Activated B cell treated with CpG ODN at 0.5 μM for 24 hours (primary cell): ENCODE measurements around the gene CHST13. TPM values are rescaled to one million over a fixed set of nuclear protein-coding genes. Genes with fewer than 3 reads are reported as not detected.

Experiments used
- ATAC-seq: fragments of 200-7000 bp; cut with Tn5 transposase; one replicate; pipeline ENCODE4 v1.10.0; 2021; ENCODE audit warnings: low read depth, mild to moderate bottlenecking, moderate library complexity
- CTCF ChIA-PET: fragments of 350-600 bp; sonication (Branson Sonifier 250); formaldehyde crosslinking; loops from one replicate; lab custom pipeline; 2021; ENCODE audit warnings: antibody characterized with exemption; lab: Charles Lee
- POLR2A ChIA-PET: fragments of 350-600 bp; sonication (Branson Sonifier 250); formaldehyde crosslinking; loops from one replicate; lab custom pipeline; 2021; ENCODE audit warnings: antibody characterized with exemption; lab: Charles Lee
- DNase-seq: peaks from one replicate; pipeline ENCODE4 v3.0.0; 2022
- H3K27ac Mint-ChIP-seq: one replicate; pipeline ENCODE4 v1.8.0; 2020; ENCODE audit warnings: mixed read lengths
- H3K27me3 Mint-ChIP-seq: one replicate; pipeline ENCODE4 v1.8.0; 2021; ENCODE audit warnings: mixed read lengths
- H3K36me3 Mint-ChIP-seq: one replicate; pipeline ENCODE4 v1.8.0; 2021; ENCODE audit warnings: low read depth, mixed read lengths
- H3K4me1 Mint-ChIP-seq: one replicate; pipeline ENCODE4 v1.8.0; 2021; ENCODE audit warnings: mixed read lengths
- H3K4me3 Mint-ChIP-seq: one replicate; pipeline ENCODE4 v1.8.0; 2020; ENCODE audit warnings: mild to moderate bottlenecking, mixed read lengths
- H3K9me3 Mint-ChIP-seq: one replicate; pipeline ENCODE4 v1.8.0; 2020; ENCODE audit warnings: mixed read lengths
- intact Hi-C: fragments of 100-400 bp; cut with micrococcal nuclease; formaldehyde crosslinking; loops from one replicate; pipeline ENCODE4 v1.15.1; 2024
- total RNA-seq: library from RNA; stranded (reverse); gene quantifications from 2 replicates; pipeline ENCODE4 v1.2.3, GENCODE V29; 2022
- TF ChIP-seq, protein P1 (sequence below): fragments of 200-600 bp; IDR thresholded peaks from one replicate; pipeline ENCODE4 v1.8.0; 2022; ENCODE audit warnings: antibody characterized with exemption, mild to moderate bottlenecking

CHST13 gene
- total RNA-seq, 1 donor from 2014 or later, result not detected

DNA sequence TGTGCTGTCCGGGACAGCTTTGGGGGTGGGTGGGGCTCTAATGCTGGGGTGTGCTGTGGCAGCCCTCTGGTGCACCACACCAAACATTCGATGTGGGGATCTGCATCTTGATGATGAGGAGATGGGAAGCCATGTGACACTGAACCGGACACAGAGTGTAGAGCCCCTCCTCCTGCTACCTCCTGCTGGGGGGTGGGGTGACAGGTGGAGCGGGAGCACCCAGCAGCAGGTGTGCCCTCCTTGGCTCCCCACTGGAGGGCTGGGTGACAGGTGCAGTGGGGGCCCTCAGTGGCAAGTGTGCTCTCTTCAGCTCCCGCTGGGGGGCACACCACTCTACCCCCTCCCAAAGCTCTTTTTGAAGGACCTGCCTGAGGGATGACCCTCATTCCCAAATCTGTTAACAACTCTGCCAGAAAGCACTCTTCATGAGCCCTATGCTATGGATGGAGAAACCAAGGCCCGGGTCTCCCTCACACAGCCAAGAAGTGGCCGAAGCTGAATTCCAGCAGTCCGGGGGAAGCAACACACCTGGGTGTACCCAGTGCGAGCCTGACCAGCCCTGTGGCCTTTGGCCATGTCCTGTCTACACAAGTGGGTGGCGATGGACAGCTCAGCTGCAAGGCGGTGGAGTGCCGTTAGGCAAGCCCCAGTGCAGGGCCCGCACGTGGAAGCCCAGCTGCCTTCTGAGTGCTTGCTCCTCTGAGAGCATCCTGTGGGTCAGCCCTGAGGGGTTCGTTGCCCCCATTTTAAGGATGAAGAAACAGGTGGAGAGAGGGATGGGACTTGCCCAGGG lies 5.8 kb upstream of the CHST13 start:
- Mint-ChIP-seq H3K4me3 (no peak overlapping the region), H3K27me3 (peaks cover 16% of the 10 kb centered on the region), H3K4me1 (no peaks in the 10 kb centered on the region), H3K27ac (no peak overlapping the region), H3K9me3 (no peaks in the 10 kb centered on the region), H3K36me3 (no peaks in the 10 kb centered on the region)
- ATAC-seq (no peak), DNase-seq (no peak)
- intact Hi-C loops, result no loop called here
- CTCF ChIA-PET, result interaction anchor here (0.7 kb wide), 1 partner anchor 1030 kb away, joined by 4 read pairs; no protein-coding TSS in a partner anchor
- TF ChIP-seq, protein P1, sequence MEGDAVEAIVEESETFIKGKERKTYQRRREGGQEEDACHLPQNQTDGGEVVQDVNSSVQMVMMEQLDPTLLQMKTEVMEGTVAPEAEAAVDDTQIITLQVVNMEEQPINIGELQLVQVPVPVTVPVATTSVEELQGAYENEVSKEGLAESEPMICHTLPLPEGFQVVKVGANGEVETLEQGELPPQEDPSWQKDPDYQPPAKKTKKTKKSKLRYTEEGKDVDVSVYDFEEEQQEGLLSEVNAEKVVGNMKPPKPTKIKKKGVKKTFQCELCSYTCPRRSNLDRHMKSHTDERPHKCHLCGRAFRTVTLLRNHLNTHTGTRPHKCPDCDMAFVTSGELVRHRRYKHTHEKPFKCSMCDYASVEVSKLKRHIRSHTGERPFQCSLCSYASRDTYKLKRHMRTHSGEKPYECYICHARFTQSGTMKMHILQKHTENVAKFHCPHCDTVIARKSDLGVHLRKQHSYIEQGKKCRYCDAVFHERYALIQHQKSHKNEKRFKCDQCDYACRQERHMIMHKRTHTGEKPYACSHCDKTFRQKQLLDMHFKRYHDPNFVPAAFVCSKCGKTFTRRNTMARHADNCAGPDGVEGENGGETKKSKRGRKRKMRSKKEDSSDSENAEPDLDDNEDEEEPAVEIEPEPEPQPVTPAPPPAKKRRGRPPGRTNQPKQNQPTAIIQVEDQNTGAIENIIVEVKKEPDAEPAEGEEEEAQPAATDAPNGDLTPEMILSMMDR, result no peak
- POLR2A ChIA-PET, result no interaction called here

DNA sequence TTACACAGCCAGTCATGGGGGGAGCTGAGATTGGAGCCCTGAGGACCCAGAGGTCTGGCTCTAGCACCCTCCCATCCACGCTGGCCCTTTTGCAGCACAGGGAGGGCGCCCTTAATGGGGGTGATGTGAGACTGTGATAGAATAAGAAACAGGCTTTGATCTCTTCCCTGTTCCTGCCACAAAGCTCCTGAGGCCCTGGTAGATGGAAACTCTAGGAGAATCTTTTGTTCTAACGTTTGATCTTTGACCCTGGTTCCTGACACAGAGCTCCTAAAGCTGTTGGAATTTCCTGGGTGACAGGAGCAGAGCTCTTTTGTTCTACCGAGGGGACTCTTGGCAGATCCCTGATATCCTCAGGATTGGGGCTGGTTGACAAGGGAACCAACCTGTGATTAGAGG lies 5.2 kb upstream of the CHST13 start:
- CTCF ChIA-PET, result interaction anchor here (0.7 kb wide), 1 partner anchor 1029 kb away, joined by 4 read pairs; no protein-coding TSS in a partner anchor
- Mint-ChIP-seq H3K36me3 (no peaks in the 10 kb centered on the region), H3K27ac (no peak overlapping the region), H3K9me3 (no peaks in the 10 kb centered on the region), H3K4me1 (no peaks in the 10 kb centered on the region), H3K4me3 (no peak overlapping the region), H3K27me3 (peaks cover 21% of the 10 kb centered on the region)
- POLR2A ChIA-PET, result no interaction called here
- intact Hi-C loops, result no loop called here
- ATAC-seq (no peak), DNase-seq (no peak)
- TF ChIP-seq, protein P1, result no peak

DNA sequence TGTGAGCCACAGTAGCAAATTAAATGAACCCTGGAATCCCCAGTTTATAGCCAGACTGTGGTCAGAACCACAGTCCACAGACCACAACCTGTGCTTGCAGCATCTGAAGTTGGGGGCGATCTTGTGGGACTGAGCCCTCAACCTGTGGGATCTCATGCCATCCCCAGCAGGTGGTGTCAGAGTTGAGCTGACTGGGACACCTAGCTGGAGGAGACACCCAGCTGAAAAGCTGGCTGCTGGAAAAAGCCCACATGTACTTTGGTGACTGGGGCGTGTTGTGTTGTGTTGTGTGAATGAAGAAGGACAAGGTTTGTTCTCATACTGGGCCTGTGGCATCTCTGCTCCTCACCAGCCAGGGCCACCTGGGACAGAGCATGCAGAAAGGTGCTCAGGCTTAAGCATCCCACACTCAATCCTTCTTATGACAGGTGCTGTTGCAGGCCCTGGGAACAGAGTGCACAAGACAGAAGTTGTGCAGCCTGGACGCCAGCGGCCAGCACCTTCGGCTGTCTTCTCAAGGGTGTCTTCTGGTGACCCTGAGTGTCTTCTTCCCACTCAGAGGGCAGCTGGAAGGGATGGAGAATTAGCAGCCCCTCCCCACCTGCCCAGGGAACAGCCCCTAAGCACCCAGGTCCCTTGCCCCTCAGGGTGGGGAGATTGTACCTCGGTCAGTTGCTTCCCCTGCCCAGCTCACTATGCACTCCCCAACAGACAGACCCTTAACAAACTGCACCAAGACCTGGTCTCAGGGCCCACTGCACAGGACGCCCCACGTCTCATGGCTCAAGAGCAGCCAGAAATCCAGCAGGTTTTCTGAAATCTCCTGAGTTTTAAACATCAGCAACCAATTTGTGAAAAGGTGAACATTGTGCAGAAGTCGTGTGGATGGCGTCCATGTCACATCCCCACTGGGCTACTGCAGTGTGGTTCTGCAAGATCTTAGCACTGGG lies 4.2 kb upstream of the CHST13 start:
- ATAC-seq (no peak), DNase-seq (no peak)
- ChIA-PET CTCF (no interaction called here), POLR2A (no interaction called here)
- TF ChIP-seq, protein P1, result no peak
- Mint-ChIP-seq H3K9me3 (no peaks in the 10 kb centered on the region), H3K27me3 (peaks cover 21% of the 10 kb centered on the region), H3K36me3 (no peaks in the 10 kb centered on the region), H3K27ac (no peak overlapping the region), H3K4me1 (no peaks in the 10 kb centered on the region), H3K4me3 (no peak overlapping the region)
- intact Hi-C loops, result loop anchor here (10.0 kb wide), 2 partner anchors 135 to 235 kb away; partner anchors contain the start of gene TXNRD3

DNA sequence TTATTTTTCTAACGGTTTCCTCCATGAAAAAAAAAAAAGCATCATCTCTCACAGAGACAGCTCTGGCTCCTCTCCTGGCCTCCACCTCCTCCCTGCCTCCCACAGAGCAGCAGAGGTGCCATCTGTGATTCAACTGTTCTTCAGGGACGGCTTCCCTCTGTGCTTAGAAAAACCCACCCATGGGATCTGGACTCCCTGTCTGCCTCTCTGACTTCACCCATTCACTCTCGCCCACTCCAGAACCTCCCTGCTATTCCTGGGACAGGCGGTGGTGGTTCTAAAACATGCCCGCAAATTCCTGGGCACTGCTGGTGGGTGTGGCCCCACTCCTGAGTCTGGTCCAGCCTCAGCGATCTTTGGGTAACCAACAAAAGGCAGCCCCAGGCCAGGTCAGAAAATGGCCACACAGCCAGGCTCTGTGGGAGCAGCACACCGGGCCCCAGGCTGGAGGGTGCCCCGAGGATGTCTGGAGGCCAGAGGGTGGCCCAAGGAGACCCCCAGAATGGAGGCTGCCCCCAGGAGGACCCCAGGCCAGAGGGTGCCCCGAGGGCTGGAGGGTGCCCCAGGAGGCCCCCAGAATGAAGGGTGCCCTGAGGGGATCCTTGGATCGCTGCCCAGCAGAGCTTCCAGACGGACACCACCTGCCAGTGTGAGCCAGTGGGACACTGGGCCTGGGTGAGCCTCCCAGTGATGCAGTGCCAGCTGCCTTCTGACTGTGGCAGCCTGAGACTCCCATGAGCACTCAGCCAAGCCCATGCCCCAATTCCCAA lies 2.6 kb upstream of the CHST13 start:
- H3K4me1 Mint-ChIP-seq, result no peaks in the 10 kb centered on the region
- no peaks in the 10 kb centered on the region for H3K36me3 Mint-ChIP-seq
- no peak overlapping the region for H3K4me3 Mint-ChIP-seq
- peaks cover 25% of the 10 kb centered on the region for H3K27me3 Mint-ChIP-seq
- DNase-seq (no peak), ATAC-seq (no peak)
- no peaks in the 10 kb centered on the region for H3K9me3 Mint-ChIP-seq
- TF ChIP-seq, protein P1, result no peak
- intact Hi-C loops, result loop anchor here (10.0 kb wide), 2 partner anchors 133 to 233 kb away; partner anchors contain the start of gene TXNRD3
- ChIA-PET POLR2A (no interaction called here), CTCF (interaction anchor here (1.4 to 3.7 kb wide), 4 partner anchors 11 to 1027 kb away, joined by 5 to 47 read pairs (median 12); no protein-coding TSS in a partner anchor)
- H3K27ac Mint-ChIP-seq, result no peak overlapping the region
